Stimulated activated CD8-positive, alpha-beta memory T cell treated with anti-CD3 and anti-CD28 coated beads, Interleukin-12 subunit alpha, Interleukin-12 subunit beta, amount 100 ng/mL, for 24 hours (primary cell): ENCODE measurements around the gene ARMC5.
A peak's percentile ranks its signal among the peaks of the same experiment; 100 is the strongest.
"Not testable (repeated sequence)": the region's sequence is repeated elsewhere in the genome, so short reads cannot be mapped to it uniquely, and the experiment has no call there.

ENCODE experiments used
- DNase-seq: peaks from one replicate; pipeline ENCODE4 v3.0.0-alpha.2; 2020; ENCODE audit errors: extremely low read depth

Gene ARMC5

GRCh38 chr16:31430380-31431052 lies 28.8 kb upstream of the ARMC5 start:
- no peak for DNase-seq

DNA sequence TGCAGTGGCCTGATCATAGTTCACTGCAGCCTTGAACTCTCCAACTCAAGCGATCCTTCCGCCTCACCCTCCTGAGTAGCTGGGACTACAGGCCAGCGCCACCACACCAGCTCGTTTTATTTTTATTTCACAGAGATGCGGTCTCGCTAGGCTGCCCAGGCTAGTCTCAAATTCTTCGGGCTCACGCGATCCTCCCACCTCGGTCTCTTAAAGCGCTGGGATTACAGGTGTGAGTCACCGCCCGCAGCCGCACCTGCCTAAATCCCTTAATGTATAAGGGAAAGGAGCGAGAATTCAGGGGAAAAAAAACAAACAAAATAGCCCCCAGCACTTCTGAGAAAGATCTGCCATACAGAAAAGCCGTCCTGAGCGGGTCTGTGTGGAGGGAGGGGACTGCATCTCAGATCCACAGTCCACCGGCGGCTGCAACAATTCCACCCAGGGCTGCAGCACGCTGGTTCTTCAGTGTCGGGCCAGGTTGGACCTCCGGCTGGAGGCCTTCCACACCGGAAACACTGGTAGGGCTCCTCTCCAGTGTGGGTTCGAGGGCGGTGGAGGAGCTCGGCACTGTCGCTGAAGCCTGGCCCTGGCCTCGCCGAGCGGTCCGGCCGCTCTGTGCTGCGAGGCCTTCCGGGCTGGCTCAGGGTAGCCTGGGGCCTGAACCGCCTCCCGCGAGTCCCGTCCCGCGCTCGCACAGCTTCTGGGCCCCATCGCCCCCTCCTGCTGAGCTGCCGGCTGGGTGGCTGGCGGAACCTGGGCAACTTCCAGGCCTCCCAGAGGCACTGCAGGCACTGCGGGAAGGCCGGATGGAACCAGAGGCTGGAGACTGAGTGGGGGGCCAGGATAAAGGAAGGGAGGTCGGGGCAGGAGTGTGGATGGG lies 23.7 kb upstream of the ARMC5 start:
- DNase-seq = no peak

DNA sequence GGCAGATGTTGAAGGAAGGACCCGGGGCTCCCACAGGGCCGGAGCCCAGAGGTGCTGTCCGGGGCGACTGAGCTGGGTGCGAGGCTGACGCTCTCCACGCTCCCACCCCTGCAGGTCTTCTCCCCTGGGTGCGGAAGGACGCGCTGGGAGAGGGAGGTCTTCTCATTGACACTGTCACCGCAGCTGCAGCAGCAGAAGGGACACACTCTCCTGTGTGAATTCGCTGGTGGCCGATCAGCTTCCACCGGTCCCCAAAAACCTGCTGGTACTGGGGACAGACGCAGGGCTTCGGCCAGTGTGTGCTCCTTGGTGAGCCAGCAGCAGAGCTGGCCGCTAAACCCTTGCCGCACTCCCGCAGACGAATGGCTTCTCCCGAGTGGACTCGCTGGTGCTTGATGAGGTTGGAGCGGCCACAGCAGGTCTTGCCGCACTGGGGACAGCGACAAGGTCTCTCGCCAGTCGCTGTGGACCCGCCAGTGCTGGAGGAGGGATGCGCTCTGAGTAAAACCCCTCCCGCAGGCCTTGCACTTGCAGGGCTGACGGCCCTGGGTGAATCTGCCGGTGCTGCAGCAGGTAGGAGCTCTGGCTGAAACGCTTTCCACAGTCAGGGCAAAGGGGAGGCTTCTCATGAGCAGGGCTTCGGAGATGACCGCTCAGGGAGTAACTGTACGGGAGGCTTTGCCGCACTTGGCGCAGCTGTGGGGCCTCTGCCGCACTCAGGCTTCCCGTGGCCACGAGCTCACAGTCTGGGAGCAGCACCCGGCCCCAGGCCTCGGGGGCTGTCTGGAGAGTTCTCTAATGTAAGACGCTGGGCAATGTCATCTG lies 22.9 kb upstream of the ARMC5 start:
- no peak for DNase-seq

DNA sequence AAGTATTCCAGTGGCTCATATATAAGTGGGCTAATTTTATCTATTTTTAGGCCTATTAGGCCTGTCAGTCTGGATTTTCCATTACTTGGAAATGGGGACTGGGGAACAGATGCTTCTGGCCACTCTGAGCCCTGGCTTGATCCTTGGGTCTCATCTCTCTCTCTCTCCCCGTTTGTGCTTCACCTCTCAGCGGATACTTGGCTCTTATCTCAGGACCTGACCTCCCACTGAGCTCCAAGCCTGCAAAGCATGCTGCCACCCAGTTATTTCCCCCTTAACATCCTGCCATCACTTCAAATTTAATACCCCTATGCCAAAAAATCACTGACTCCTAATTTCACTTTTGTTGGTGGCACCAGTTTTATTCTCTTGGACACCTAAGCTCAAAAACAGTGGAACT lies 20.9 kb upstream of the ARMC5 start:
- no peak for DNase-seq

DNA sequence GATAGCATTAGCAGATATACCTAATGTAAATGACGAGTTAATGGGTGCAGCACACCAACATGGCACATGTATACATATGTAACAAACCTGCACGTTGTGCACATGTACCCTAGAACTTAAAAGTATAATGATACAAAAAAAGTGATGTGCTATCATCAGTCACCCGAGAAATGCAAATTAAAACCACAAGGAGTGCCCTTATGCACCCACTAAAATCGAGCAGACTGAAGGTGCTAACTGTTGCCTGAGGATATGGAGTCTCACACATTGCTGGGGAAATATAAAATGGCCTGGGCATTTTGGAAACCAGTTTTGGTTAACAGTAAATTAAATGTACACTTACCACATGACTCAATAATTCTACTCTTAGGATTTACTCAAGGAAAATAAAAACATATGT lies 20.3 kb upstream of the ARMC5 start:
- not testable (repeated sequence) for DNase-seq

GRCh38 chr16:31439519-31439918 lies 19.8 kb upstream of the ARMC5 start:
- DNase-seq = no peak

- no peak for DNase-seq
Measured at GRCh38 chr16:31440516-31441184, 18.7 kb upstream of the ARMC5 start.

DNA sequence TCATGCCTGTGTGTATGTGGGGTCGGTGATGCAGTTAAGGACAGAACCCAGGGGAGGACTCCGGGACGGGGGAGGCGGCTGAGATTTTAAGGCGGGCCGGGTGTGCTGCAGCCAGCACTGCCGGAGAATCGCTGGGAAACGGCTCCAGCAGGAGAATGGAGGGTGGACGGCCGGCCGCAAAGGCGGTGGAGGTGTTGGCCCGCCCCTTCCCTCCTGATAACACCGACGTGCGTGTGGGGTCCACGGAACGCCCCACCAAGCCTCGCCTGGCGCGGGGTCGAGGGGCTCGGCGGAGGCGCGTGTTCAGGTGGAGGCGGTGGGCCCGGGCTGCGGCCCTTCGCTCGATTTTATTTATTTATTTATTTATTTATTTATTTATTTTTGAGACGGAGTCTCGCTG lies 17.3 kb upstream of the ARMC5 start:
- DNase-seq = no peak

DNA sequence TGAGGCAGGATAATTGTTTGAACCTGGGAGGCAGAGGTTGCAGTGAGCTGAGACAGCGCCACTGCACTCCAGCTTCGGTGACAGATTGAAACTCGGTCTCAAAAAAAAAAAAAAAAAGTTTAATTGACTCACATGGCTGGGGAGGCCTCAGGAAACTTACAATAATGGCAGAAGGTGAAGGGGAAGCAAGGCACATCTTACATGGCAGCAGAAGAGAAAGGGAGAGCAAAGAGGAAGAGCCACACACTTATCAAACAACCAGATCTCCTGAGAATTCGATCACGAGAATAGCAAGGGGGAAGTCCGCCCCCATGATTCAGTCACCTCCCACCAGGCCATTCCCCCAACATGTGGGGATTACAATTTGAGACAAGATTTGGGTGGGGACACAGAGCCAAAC lies 13.4 kb upstream of the ARMC5 start:
- not testable (repeated sequence) for DNase-seq

DNA sequence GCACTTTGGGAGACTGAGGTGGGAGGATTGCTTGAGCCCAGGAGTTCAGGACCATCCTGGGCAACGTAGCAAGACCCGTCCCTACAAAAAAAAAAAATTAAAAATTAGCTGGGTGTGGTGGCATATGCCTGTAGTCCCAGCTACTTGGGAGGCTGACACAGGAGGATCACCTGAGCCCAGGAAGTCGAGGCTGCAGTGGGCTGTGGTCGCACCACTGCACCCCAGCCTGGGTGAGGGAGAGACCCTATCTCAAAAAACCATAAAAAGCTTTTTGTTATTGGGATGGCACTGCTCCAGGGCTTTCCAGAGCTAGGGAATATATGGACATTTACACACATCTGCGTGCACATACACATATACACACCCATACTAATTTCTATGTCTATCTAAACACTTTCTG lies 8.1 kb upstream of the ARMC5 start:
- DNase-seq = no peak

DNA sequence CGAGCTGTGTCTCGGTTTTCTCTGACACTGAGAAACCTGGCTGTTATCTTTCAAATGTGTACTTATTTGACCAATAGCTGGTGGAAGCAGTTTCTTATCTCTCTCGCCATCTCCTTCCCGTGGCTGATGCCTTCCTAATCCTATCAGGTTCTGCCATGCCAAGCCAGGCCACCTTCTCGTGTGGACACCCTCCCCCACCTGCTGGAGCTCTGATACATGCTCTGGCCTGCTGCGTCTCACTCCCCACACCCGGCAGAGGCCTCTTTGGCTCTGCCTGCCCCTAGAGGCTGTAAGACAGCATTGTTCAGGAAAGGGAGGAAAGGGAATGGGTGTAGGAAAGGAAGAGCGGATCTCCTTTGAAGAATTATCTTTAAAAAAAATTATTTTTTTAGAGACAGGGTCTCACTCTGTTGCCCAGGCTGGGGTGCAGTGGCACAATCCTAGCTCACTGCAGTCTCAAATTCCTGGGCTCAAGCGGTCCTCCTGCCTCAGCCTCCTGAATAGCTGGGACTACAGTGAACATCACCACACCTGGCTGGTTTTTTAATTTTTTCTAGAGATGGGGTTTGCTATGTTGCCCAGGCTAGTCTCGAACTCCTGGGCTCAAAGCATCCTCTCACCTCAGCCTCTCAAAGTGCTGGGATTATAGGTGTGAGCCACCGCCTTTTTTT lies 7.5 kb upstream of the ARMC5 start:
- no peak for DNase-seq

GRCh38 chr16:31452631-31453106 lies 6.6 kb upstream of the ARMC5 start:
- DNase-seq = no peak

- DNase-seq = no peak
Measured at GRCh38 chr16:31453255-31454204, 5.8 kb upstream of the ARMC5 start.

DNA sequence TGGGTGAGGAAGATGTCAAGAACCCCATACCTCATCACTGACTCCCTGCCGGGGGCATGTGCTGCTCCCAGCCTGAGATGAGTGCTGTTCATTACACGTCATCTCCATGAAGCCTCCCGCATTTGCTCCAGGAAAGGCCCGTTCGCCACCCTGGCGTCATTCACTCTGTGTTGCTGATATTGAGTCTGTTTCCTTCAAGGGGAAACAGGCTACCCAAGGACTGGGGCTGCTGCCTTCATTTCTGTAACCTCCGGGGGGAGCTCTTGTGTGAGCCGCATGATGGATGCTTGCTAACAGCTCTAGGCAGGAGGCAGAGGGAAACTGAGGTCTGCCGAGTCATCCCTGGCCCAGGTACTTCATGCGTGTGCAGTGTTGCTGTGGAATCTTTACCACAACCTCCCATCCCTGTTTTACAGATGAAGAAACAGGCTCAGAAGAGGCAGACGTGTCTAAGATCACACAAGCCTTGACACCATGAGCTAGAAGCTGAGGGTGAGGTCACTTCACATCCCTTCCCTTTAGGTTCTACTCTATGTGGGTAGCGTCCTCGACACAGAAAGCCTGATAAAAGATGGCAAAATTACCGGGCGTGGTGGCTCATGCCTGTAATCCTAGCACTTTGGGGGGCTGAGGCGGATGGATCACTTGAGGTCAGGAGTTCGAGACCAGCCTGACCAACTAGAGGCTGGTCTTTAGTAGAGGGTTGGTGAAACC lies 3.5 kb upstream of the ARMC5 start:
- DNase-seq = no peak

DNA sequence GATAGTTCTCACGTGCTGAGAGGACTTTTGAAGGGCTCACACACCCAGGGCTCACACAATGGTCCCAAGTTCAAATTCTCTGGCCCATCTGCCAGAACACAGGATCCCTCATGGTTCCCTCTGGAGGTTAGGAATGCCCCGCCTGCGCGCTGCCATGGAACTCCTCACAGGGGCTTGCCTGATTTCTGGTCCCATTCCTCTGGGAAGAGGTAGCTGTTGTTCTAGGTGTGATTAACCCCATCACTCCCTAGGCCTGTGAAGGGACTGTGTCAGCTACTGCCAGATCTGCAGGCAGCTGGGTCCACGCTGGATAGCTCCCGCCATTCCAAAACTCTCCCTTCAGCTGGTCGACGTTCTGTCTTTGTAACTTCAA lies 2.3 kb upstream of the ARMC5 start:
- no peak for DNase-seq

DNA sequence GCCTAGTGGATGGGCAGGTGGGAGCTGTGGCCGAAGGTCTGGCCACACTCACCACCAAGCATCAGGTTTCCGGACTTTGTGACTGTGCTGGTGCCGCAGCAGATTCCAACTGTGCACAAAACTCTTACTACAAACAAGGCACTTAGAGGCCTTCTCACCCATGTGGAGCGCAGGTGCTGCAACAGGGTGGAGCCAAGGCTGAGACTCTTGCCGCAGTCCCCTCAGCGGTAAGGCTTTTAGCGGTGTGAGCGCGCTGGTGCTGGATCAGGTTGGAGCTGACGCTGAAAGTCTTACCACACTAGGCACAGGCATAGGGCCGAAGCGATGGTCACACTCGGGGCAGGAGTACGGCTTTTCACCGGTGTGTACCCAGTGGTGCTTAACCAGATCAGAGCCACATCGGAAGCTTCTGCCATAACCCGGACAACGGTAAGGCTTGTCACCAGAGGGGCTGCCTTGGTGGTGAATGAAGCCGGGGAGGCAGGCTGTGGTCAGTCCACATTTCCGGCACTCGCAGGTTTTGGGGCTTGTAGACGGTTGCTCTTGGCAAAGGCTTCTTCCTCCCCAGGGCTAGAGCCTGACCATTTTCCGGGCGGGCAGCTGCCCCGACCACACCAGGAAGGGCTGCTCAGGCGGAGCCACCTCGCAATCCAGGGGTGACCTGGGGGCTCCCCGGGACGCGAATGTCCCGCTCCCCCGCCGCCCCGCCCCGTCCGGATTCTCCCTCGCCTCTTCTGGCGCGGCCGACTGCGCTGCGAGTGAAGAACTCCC lies 1.0 kb upstream of the ARMC5 start:
- no peak for DNase-seq

- peak; percentile 100 for DNase-seq
Measured at GRCh38 chr16:31459687-31460581, 633 bp downstream of the ARMC5 start.

DNA sequence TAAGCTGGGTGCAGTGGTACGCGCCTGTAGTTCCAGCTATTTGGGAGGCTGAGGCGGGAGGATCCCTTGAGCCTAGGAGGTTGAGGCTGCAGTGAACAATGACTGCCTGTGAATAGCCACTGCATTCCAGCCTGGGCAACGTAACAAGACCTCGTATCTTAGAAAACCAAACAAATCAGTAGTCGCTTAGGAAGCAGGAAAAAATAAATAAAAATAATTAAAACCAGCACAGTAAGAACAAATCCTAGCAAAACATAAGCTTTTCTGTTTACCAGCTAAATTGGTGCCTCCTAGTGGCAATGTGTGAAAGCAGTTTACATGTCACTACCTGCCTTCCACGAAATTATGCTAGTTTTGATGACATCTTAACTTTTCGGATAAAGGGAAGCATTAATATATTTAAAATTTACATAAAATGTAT lies 1.3 kb downstream of the ARMC5 start:
- DNase-seq = no peak
